NCI-H1048 (cell line): ENCODE data around the gene EFNB2.

ENCODE experiments used
- DNase-seq: peaks from one replicate; lab custom pipeline; 2025; lab: John Stamatoyannopoulos, UW

The EFNB2 gene

DNA sequence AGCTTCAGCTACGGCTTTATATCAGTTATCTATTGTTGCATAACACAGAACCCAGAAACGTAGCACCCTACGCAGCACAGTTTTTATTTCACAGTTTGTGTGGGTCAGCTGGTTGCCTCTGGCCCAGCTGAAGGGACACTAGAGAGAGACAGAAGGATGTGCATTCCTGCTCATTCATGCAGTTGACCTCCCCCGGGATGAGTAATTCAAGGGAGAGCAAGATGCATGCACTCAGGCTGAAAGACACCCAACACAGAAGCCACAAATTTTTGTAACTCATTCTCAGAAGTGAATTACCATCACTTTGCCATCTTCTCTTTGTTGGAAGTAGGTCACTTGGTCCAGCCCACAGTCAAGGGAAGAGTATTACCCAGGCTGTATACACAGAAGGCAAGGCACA, 89.5 kb downstream of the EFNB2 start:
- no peak for DNase-seq

DNA sequence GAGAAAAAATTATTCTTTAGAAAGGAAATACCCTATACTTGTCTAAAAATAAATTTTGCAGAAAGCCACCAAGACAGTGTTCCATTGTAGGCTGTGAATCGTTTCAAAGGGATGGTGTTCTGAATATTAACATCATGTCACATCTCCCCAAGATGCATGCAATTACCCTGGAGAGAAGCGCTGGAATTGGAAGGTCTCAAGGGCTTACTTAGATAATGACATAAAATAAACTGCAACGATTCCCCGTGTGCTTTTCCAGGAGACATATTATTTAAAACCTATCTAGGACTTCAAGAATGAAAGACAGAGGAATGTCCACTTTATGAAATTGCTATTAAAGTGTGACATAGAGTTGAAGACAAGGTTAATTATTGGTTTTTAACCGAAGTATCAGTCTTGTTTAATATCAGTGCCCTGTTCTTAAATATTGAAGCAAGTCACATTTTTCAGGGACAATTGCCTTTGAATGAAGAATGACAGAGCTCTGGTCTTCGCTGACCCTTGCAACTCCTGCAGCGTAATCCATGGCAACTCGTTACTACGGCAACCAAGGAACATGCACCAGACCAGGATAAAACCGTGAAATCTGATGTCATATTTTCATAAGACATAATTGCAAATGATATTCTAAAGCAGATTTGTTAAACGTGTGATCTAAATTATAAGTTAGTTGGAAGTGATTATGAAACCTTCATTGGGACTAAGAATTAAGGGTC, 91.7 kb downstream of the EFNB2 start:
- no peak for DNase-seq

DNA sequence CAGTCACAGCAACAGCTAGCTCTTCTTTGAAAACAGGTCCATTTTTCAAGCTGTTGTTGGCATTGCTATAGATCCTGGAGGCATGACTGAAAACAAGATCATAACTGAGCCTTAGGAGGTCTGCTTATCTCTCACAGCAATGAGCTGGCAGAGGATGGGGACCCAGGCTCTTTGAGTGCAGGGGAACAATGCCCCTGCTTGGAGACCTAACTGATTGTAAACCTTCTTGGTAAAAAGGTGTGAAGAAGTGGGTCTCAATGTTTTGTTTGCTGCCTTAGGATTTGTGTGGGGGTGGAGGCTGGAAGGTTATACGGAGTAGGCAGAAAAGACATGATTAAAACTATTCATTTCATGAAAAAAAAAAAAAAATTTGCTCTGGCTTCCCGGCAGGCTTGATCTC, 94.6 kb downstream of the EFNB2 start:
- DNase-seq = no peak
